OCI-LY3 (cell line): ENCODE measurements around the gene WNT9B.

Experiments used
- CTCF ChIP-seq: fragments of 200-600, 300-600 bp; sonication (generic); IDR thresholded peaks from 2 replicates; pipeline ENCODE4 v1.5.1; 2014; ENCODE audit warnings: antibody characterized with exemption, low read length, low read depth
- EZH2phosphoT487 ChIP-seq: fragments of 200-600 bp; shearing (Covaris generic); IDR thresholded peaks from 2 replicates; pipeline ENCODE4 v1.6.1; 2018; ENCODE audit warnings: antibody characterized with exemption, mixed run types, low read depth

- TF ChIP-seq CTCF, result no peak
- TF ChIP-seq EZH2phosphoT487, result no peak
Measured at GRCh38 chr17:46916211-46916610, 64.8 kb downstream of the WNT9B start.
